Measurements from ENCODE around the gene IPCEF1.
"Not testable (repeated sequence)": the region's sequence is repeated elsewhere in the genome, so short reads cannot be mapped to it uniquely, and the experiment has no call there.

The IPCEF1 gene

DNA sequence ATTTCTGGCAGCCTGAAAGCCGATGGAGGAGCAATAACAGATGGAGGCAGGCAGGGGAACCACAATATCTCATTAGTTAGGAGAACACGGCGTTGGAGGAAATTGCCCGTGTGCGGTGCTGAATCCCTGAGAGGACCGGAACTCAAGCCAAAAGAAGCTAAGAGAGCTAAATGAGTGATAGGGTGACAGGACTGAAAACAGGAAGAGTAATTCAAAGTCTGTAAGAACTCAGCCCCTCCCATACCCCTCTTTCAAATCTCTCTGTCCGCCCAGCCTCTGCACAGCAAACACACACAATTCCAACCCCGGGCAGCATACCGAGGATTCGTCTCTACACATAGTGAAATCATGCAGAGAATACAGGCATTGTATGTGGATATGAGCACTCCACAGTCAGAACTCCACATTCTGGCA is 2.6 kb upstream of the IPCEF1 start:
- H3K4me3 ChIP-seq (ENCODE audit: low read length), result no peak overlapping the region
- TF ChIP-seq ZNF274 (IDR thresholded peaks at IDR 0.05; ENCODE audit: low read depth, low read length), result no peak

- H3K4me3 ChIP-seq (ENCODE audit: low read length), result no peak overlapping the region
- TF ChIP-seq ZNF274 (IDR thresholded peaks at IDR 0.05; ENCODE audit: low read depth, low read length), result no peak
These were observed 1.5 kb upstream of the IPCEF1 start for GRCh38 chr6:154358019-154358545.

GRCh38 chr6:154356113-154356512 is 490 bp downstream of the IPCEF1 start:
- no peak overlapping the region; the same call in 1 of the 2 replicates for H3K4me3 ChIP-seq (ENCODE audit: low read length)
- TF ChIP-seq ZNF274 (IDR thresholded peaks at IDR 0.05; ENCODE audit: low read depth, low read length), result no peak

GRCh38 chr6:154354265-154354777 is 2.3 kb downstream of the IPCEF1 start:
- no peak for TF ChIP-seq ZNF274 (IDR thresholded peaks at IDR 0.05; ENCODE audit: low read depth, low read length)
- H3K4me3 ChIP-seq (ENCODE audit: low read length), result peak overlapping the region; percentile 4; the same call in 1 of the 2 replicates

GRCh38 chr6:154353626-154354025 is 3.0 kb downstream of the IPCEF1 start:
- no peak for TF ChIP-seq ZNF274 (IDR thresholded peaks at IDR 0.05; ENCODE audit: low read depth, low read length)
- peak overlapping the region; percentile 5; the same call in 1 of the 2 replicates for H3K4me3 ChIP-seq (ENCODE audit: low read length)

DNA sequence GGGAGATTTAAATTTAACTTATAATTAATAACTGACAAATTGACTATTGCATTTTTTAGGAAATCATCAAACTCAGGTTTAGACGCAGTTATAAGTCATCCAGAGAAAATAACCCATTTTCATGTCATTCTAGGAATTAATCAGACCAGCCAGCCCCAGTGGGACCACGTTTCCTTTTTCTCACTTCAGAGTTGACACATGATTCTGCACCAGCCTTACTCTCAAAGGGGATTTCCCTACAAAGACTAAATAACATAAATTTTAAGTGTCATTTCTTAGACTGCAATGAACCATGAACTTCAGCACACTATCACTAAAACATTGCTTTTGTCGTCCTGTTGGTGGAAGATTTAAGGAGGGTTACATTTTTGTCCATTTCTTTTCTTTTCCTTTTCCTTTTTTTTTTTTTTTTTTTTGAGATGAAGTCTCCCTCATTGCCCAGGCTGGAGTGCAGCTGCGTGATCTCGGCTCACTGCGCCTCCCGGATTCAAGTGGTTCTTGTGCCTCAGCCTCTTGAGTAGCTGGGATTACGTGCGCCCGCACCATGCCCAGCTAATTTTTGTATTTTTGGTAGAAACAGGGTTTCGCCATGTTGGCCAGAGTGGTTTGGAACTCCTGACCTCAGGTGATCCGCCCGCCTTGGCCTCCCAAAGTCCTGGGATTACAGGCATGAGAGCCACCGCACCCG is 3.6 kb downstream of the IPCEF1 start:
- TF ChIP-seq ZNF274 (IDR thresholded peaks at IDR 0.05; ENCODE audit: low read depth, low read length), result no peak
- H3K4me3 ChIP-seq (ENCODE audit: low read length), result peak overlapping the region; percentile 5; the same call in 1 of the 2 replicates

DNA sequence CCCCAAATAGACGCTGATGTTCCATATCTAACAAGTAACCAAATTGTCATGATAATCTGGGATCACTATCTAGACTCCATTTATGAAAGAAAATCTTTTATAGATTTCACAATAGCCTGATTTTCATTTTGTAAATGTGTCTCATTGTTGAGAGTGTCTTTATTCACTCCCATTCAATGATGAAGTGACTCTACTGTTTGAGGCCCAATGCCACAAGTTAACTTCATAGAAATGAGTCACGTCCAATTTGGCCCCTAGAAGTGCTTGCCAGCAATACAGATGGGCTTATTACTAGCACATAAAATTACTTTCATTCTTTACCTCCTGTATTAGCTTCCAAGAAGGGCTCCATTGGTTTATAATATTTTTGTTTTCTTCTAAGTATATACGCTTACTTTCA is 6.3 kb downstream of the IPCEF1 start:
- TF ChIP-seq ZNF274 (IDR thresholded peaks at IDR 0.05; ENCODE audit: low read depth, low read length), result no peak
- no peak overlapping the region for H3K4me3 ChIP-seq (ENCODE audit: low read length)

- H3K4me3 ChIP-seq (ENCODE audit: low read length), result no peak overlapping the region
- TF ChIP-seq ZNF274 (IDR thresholded peaks at IDR 0.05; ENCODE audit: low read depth, low read length), result no peak
These were observed 8.6 kb downstream of the IPCEF1 start for GRCh38 chr6:154347981-154348380.

DNA sequence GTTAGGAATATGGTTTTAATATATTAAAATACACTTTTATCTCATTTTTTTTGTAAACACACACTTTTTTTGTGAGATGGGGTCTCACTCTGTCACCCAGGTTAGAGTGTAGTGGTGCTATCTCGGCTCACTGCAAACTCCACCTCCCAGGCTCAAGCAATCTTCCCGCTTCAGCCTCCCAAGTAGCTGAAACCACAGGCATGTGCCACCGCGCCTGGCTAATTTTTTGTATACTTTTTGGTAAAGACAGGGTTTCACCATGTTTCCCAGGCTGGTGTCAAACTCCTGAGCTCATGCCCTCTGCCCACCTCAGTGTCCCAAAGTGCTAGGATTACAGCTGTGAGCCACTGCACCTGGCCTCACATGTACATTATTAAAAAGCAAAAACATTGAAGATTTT is 10.8 kb downstream of the IPCEF1 start:
- no peak for TF ChIP-seq ZNF274 (IDR thresholded peaks at IDR 0.05; ENCODE audit: low read depth, low read length)
- H3K4me3 ChIP-seq (ENCODE audit: low read length), result no peak overlapping the region

DNA sequence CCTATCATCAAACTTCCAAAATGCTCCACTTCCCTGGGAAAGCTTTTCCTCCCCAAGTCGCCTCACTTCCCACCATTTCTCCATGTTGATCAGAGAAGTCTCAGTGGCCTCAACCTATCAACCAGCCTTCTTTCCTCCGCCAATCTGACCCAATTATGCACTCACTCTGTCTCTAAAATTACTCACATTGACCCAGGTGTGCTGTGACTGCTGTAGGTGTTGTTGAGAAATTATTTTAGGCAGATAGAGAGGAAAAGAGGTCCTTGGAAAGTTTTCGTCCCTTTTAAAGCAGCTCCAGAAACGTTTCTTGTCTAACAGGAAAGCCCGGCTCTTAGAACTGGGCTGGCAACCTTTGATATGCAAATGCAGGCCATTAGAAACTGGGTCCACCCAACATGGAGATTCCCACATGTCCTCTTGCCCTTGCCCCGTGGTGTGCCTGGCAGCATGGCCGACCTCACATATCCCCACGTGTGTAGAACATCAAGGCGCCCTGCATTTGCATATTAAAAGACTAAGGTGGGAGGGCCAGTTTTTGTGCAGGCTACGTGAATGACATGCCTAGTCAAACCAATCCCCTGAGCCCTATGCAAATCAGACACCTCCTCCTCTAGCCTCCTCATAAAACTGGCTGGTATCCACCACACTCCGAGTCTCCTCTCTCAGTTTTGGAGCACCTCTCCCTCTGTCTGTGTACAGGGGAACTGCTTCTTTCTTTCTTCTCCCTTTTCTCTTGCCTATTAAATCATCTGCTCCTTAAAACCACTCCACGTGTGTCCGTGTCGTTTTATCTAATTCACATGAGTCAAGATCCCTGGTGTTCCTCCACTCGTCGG is 12.9 kb downstream of the IPCEF1 start:
- TF ChIP-seq ZNF274 (IDR thresholded peaks at IDR 0.05; ENCODE audit: low read depth, low read length), result no peak
- H3K4me3 ChIP-seq (ENCODE audit: low read length), result no peak overlapping the region

- TF ChIP-seq ZNF274 (IDR thresholded peaks at IDR 0.05; ENCODE audit: low read depth, low read length), result no peak
- H3K4me3 ChIP-seq (ENCODE audit: low read length), result no peak overlapping the region
These were observed 14.7 kb downstream of the IPCEF1 start for GRCh38 chr6:154341871-154342270.

- no peak overlapping the region for H3K4me3 ChIP-seq (ENCODE audit: low read length)
- TF ChIP-seq ZNF274 (IDR thresholded peaks at IDR 0.05; ENCODE audit: low read depth, low read length), result no peak
These were observed 15.3 kb downstream of the IPCEF1 start for GRCh38 chr6:154341336-154341735.

DNA sequence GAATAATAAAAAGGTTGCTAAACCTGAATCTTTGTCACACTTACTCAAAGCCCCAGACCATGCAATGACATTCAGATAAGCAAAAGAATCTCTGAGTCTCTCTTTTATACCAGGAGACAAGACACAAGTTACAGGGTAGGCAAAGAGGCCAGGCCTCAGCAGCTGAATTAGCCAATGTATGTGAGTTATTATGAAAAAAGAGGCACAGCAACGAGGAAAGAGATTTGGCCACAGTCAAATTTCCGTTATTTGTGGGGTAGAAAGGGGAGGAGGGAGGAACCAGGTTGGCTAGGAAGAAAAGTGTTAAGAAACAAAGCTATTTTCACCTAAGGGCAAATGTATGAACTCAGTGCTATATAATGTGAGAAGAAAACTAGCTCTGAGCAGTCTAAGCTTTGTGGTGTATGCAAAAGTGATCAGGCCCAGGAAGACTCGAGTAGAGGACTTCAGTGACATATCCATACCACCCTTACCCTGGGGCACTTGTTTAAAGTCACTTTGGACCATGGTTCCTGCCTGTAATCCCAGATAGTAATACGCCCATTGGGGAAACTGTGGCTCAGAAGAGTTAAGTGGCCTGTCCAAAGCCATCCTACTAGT is 19.1 kb downstream of the IPCEF1 start:
- H3K4me3 ChIP-seq (ENCODE audit: low read length), result no peak overlapping the region
- no peak for TF ChIP-seq ZNF274 (IDR thresholded peaks at IDR 0.05; ENCODE audit: low read depth, low read length)

- not testable (repeated sequence) for H3K4me3 ChIP-seq (ENCODE audit: low read length)
These were observed 22.5 kb downstream of the IPCEF1 start for GRCh38 chr6:154334147-154334546.
